ENCODE measurements around the gene ZFR.
"Not testable (repeated sequence)": the region's sequence is repeated elsewhere in the genome, so short reads cannot be mapped to it uniquely, and the experiment has no call there.

The ZFR gene

GRCh38 chr5:32419791-32420190 is 24.7 kb downstream of the ZFR start:
- no peak for DNase-seq (ENCODE audit: low read depth, low spot score)
- no peak overlapping the region for H3K27ac ChIP-seq

GRCh38 chr5:32413466-32414263 is 30.9 kb downstream of the ZFR start:
- DNase-seq (ENCODE audit: low read depth, low spot score) = no peak
- H3K27ac ChIP-seq = no peak overlapping the region

GRCh38 chr5:32410630-32411029 is 33.9 kb downstream of the ZFR start:
- no peak overlapping the region for H3K27ac ChIP-seq
- no peak for DNase-seq (ENCODE audit: low read depth, low spot score)

GRCh38 chr5:32406650-32407049 is 37.9 kb downstream of the ZFR start:
- H3K27ac ChIP-seq = no peak overlapping the region
- DNase-seq (ENCODE audit: low read depth, low spot score) = no peak

- DNase-seq (ENCODE audit: low read depth, low spot score) = no peak
- no peak overlapping the region for H3K27ac ChIP-seq
Observed at GRCh38 chr5:32405507-32405906, 39.0 kb downstream of the ZFR start.

- no peak for DNase-seq (ENCODE audit: low read depth, low spot score)
- H3K27ac ChIP-seq = no peak overlapping the region
Observed at GRCh38 chr5:32403760-32404159, 40.8 kb downstream of the ZFR start.

GRCh38 chr5:32400401-32400800 is 44.1 kb downstream of the ZFR start:
- H3K27ac ChIP-seq = no peak overlapping the region
- DNase-seq (ENCODE audit: low read depth, low spot score) = no peak

GRCh38 chr5:32398754-32399153 is 45.8 kb downstream of the ZFR start:
- H3K27ac ChIP-seq; DNase-seq (ENCODE audit: low read depth, low spot score): not testable (repeated sequence)

GRCh38 chr5:32394981-32395380 is 49.6 kb downstream of the ZFR start:
- no peak overlapping the region for H3K27ac ChIP-seq
- no peak for DNase-seq (ENCODE audit: low read depth, low spot score)

GRCh38 chr5:32392039-32392438 is 52.5 kb downstream of the ZFR start:
- H3K27ac ChIP-seq = no peak overlapping the region
- DNase-seq (ENCODE audit: low read depth, low spot score) = no peak

- DNase-seq (ENCODE audit: low read depth, low spot score) = no peak
- H3K27ac ChIP-seq = peak overlapping the region; percentile 38
Observed at GRCh38 chr5:32390819-32391591, 53.5 kb downstream of the ZFR start.

- H3K27ac ChIP-seq = no peak overlapping the region
- DNase-seq (ENCODE audit: low read depth, low spot score) = no peak
Observed at GRCh38 chr5:32388432-32389129, 56.0 kb downstream of the ZFR start.

GRCh38 chr5:32387841-32388240 is 56.7 kb downstream of the ZFR start:
- no peak for DNase-seq (ENCODE audit: low read depth, low spot score)

GRCh38 chr5:32387211-32387610 is 57.3 kb downstream of the ZFR start:
- H3K27ac ChIP-seq = no peak overlapping the region
- no peak for DNase-seq (ENCODE audit: low read depth, low spot score)

More at GRCh38 chr5:32387841-32388240, 56.7 kb downstream of the ZFR start:
- H3K27ac ChIP-seq = no peak overlapping the region

GRCh38 chr5:32384621-32385020 is 59.9 kb downstream of the ZFR start:
- no peak for DNase-seq (ENCODE audit: low read depth, low spot score)
- no peak overlapping the region for H3K27ac ChIP-seq

- no peak overlapping the region for H3K27ac ChIP-seq
- DNase-seq (ENCODE audit: low read depth, low spot score) = no peak
Observed at GRCh38 chr5:32383586-32383985, 61.0 kb downstream of the ZFR start.

GRCh38 chr5:32383065-32383464 is 61.5 kb downstream of the ZFR start:
- H3K27ac ChIP-seq = no peak overlapping the region
- DNase-seq (ENCODE audit: low read depth, low spot score) = no peak

GRCh38 chr5:32379421-32379820 is 65.1 kb downstream of the ZFR start:
- no peak for DNase-seq (ENCODE audit: low read depth, low spot score)

GRCh38 chr5:32378966-32379365 is 65.6 kb downstream of the ZFR start:
- H3K27ac ChIP-seq = no peak overlapping the region
- no peak for DNase-seq (ENCODE audit: low read depth, low spot score)

More at GRCh38 chr5:32379421-32379820, 65.1 kb downstream of the ZFR start:
- no peak overlapping the region for H3K27ac ChIP-seq

- no peak for DNase-seq (ENCODE audit: low read depth, low spot score)
- H3K27ac ChIP-seq = no peak overlapping the region
Observed at GRCh38 chr5:32369542-32370155, 74.9 kb downstream of the ZFR start.

All from epithelial cell of prostate (primary cell).